HG03575 (cell line): Measurements from ENCODE around the gene HSPH1.
"Not testable (repeated sequence)": the region's sequence is repeated elsewhere in the genome, so short reads cannot be mapped to it uniquely, and the experiment has no call there.

Experiments
- ATAC-seq: cut with Tn5 transposase; IDR thresholded peaks from one replicate; pipeline ENCODE4 v1.9.1; 2021; ENCODE audit not compliant: unreplicated experiment, insufficient number of reproducible peaks, low FRiP score; ENCODE audit errors: extremely low read depth

The HSPH1 gene

DNA sequence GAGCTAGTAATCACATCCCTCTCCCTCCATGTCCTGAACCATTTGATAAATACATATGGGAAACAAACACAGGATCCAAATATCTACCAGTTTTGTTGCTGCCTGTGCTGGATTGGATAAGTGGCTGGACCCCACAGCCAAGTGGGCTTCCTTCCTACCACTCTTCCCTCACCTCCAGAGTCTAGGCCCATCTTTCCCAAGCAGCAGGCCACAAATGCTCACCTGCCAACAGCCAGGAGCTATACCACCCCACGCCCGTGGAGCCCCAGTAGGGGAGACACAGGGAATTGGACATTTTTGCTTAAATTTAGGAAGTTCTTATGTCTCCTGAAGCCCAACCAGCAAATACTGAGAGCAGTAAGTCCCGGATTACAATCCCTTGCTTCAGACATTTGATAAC lies 55.8 kb downstream of the HSPH1 start:
- no peak for ATAC-seq

- ATAC-seq: no peak
Observed at GRCh38 chr13:31105020-31105795, 56.5 kb downstream of the HSPH1 start.

DNA sequence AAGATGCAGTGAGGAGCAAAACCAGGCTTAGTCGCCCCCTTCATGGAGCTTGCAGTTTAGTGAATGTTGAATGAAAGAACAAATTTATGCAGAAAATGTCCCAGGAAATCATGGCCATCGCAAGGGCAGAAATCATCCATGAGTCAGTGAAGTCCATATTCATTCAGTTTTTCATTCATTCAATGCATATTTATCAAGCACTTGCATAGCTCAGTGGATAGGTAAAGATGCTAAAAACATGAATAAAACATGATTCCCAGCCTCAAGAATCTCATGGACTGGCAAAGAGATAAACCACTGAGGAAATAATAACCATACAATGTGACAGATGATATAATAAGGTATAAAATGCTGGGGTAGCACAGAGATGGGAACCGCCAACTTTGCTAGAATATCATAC lies 58.8 kb downstream of the HSPH1 start:
- no peak for ATAC-seq

- no peak for ATAC-seq
Observed at GRCh38 chr13:31101472-31102170, 60.1 kb downstream of the HSPH1 start.

- no peak for ATAC-seq
Observed at GRCh38 chr13:31100721-31101120, 61.0 kb downstream of the HSPH1 start.

DNA sequence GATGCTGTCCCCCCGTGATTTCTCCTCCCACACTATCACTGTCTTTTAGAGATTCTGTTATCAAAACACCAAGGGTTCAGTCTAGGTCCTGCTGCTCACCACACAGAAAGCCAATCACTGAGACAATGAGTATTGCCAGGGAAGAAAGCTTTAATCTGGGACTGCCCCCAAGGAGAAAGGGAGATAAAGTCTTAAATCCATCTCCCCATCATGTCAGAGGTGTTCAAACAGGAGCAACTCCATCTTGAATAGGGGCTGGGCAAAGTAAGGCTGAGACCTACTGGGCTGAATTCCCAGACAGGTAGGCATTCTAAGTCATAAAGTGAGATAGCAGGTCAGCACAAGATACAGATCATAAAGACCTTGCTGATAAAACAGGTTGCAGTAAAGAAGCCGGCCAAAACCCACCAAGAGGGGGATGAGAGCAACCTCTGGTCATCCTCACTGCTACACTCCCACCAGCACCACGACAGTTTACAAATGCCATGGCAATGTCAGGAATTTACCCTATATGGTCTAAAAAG lies 63.7 kb downstream of the HSPH1 start:
- ATAC-seq: not testable (repeated sequence)

DNA sequence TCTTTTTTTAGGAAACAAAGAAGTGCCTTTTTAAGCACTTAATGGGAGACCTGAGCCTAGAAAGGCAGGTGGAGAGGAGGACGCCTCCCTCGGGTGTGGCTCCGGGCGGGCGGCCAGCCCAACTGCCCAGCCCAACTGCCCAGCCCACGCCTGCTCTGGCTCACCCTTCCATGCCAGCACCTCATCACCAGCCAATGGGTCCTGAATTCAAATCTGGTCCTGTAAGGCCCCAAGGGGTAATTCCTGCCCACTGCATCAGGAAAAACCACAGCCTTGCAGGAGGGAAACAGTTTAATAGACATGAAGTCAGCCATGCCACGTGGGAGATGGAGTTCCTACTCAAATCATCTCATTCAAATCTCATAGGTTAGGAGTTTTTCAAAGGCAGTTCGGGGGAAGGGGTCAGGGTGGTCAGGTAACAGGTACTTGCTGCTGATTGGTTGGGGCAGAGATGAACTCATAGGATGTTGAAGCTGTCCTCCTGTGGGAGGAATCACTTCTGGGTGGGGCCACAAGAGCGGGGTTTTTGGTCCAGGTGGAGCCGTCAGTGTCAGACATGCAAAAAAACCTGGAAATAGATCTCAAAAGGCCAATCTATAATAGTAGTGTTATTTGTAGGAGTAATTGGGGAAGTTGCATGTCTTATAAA lies 64.9 kb downstream of the HSPH1 start:
- no peak for ATAC-seq

- no peak for ATAC-seq
Observed at GRCh38 chr13:31094331-31095015, 67.2 kb downstream of the HSPH1 start.

- no peak for ATAC-seq
Observed at GRCh38 chr13:31093145-31093885, 68.4 kb downstream of the HSPH1 start.

- no peak for ATAC-seq
Observed at GRCh38 chr13:31092646-31093045, 69.1 kb downstream of the HSPH1 start.

GRCh38 chr13:31090961-31091624 lies 70.6 kb downstream of the HSPH1 start:
- no peak for ATAC-seq

- ATAC-seq: no peak
Observed at GRCh38 chr13:31090096-31090495, 71.6 kb downstream of the HSPH1 start.

- ATAC-seq: no peak
Observed at GRCh38 chr13:31089649-31090048, 72.1 kb downstream of the HSPH1 start.

DNA sequence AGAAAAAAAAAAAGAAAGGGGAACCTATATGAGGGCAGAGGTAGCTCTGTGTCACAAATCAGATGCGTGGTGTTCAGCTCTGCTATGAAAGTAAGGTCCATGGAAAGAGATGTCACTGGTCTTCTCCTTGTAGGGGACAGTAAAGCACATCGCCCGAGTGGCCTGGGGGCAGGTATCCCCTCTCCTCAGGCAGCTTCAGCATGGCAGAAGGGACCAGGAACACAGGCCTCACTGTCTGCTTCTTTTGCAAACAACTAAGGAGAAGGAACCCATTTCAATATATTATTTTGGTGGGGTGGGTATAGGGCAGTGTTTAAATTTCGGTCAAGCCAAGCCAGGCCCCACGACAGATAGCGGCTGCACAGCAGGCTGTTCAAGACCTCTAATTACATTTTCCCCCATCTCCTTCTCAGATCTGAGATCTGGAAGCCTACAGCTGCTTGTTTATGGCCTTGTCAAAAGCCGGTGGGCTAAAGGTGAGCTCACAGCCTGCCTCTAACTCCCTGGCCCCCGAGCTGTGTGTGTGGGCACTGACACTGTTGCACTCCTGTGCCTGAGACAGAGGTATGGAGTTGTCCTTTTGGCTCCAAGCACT lies 72.8 kb downstream of the HSPH1 start:
- ATAC-seq: no peak
